OCI-LY3 (cell line): Measurements from ENCODE around the gene SPIRE1.
"Not testable (repeated sequence)": the region's sequence is repeated elsewhere in the genome, so short reads cannot be mapped to it uniquely, and the experiment has no call there.

Experiments used
- EZH2phosphoT487 ChIP-seq: fragments of 200-600 bp; shearing (Covaris generic); IDR thresholded peaks from 2 replicates; pipeline ENCODE4 v1.6.1; 2018; ENCODE audit warnings: antibody characterized with exemption, mixed run types, low read depth
- TF ChIP-seq, protein P1 (sequence below): fragments of 200-600, 300-600 bp; sonication (generic); IDR thresholded peaks from 2 replicates; pipeline ENCODE4 v1.5.1; 2014; ENCODE audit warnings: antibody characterized with exemption, low read length, low read depth

DNA sequence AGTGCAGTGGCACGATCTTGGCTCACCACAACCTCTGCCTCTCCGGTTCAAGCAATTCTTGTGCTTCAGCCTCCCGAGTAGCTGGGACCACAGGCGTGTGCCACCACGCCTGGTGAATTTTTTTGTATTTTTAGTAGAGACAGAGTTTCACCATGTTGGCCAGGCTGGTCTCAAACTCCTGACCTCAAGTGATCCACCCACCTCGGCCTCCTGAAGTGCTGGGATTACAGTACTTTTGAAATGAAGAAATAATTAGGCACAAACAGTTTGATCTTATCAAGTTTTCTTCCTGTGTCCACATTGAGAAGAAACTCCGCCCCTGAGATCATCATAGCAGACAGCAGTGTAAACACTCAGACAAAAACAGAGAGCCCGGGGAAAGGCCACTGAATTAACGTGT is 247.2 kb downstream of the SPIRE1 start:
- TF ChIP-seq, protein P1, sequence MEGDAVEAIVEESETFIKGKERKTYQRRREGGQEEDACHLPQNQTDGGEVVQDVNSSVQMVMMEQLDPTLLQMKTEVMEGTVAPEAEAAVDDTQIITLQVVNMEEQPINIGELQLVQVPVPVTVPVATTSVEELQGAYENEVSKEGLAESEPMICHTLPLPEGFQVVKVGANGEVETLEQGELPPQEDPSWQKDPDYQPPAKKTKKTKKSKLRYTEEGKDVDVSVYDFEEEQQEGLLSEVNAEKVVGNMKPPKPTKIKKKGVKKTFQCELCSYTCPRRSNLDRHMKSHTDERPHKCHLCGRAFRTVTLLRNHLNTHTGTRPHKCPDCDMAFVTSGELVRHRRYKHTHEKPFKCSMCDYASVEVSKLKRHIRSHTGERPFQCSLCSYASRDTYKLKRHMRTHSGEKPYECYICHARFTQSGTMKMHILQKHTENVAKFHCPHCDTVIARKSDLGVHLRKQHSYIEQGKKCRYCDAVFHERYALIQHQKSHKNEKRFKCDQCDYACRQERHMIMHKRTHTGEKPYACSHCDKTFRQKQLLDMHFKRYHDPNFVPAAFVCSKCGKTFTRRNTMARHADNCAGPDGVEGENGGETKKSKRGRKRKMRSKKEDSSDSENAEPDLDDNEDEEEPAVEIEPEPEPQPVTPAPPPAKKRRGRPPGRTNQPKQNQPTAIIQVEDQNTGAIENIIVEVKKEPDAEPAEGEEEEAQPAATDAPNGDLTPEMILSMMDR, result not testable (repeated sequence)
- TF ChIP-seq EZH2phosphoT487, result not testable (repeated sequence)
